ENCODE measurements around the gene SCFD1. TPM values are rescaled to one million over a fixed set of nuclear protein-coding genes. Genes with fewer than 3 reads are reported as not detected.
"Not testable (repeated sequence)": the region's sequence is repeated elsewhere in the genome, so short reads cannot be mapped to it uniquely, and the experiment has no call there.

SCFD1 gene
- total RNA-seq, 1 experiment from 2014 or later = 50.5 TPM

DNA sequence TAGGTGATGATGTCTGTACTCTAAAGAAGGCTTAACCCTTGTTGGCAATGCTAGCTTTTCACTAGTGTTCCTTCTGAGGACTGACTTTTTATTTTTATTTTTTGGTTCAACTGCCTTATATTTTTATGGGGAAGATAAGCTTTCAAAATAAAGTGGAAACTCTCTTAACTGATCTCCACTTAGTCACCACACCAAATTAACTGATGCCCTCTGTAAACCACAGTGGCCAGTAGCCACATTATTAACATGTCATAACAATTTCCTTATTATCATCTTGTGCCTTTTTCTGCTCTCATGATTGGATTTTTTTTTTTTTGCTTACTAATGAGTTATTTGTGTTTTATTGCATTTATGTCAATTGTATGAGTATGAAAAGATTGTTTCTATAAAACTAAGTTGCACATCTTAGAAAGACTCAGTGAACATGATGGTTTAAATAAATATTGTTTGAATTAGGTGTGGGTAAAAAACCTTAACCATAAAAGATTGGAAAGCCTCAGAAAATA is 56.9 kb downstream of the SCFD1 start:
- intact Hi-C loops (cut with micrococcal nuclease; ENCODE audit: unreplicated experiment) = no loop called here
- Mint-ChIP-seq H3K27me3 (ENCODE audit: unreplicated experiment) (no peaks in the 10 kb centered on the region), H3K4me3 (ENCODE audit: low read depth, unreplicated experiment) (no peak overlapping the region), H3K27ac (ENCODE audit: unreplicated experiment) (no peak overlapping the region), H3K9me3 (ENCODE audit: low read depth, unreplicated experiment) (no peaks in the 10 kb centered on the region), H3K36me3 (ENCODE audit: insufficient read depth, unreplicated experiment) (no peaks in the 10 kb centered on the region), H3K4me1 (ENCODE audit: low read depth, unreplicated experiment) (no peaks in the 10 kb centered on the region)
- no peak for DNase-seq
- CTCF ChIA-PET = no interaction called here
- TF ChIP-seq, protein P1, sequence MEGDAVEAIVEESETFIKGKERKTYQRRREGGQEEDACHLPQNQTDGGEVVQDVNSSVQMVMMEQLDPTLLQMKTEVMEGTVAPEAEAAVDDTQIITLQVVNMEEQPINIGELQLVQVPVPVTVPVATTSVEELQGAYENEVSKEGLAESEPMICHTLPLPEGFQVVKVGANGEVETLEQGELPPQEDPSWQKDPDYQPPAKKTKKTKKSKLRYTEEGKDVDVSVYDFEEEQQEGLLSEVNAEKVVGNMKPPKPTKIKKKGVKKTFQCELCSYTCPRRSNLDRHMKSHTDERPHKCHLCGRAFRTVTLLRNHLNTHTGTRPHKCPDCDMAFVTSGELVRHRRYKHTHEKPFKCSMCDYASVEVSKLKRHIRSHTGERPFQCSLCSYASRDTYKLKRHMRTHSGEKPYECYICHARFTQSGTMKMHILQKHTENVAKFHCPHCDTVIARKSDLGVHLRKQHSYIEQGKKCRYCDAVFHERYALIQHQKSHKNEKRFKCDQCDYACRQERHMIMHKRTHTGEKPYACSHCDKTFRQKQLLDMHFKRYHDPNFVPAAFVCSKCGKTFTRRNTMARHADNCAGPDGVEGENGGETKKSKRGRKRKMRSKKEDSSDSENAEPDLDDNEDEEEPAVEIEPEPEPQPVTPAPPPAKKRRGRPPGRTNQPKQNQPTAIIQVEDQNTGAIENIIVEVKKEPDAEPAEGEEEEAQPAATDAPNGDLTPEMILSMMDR (IDR thresholded peaks at IDR 0.05; ENCODE audit: unreplicated experiment) = no peak
- no TSS peak for BruUV-seq (replicated peaks)

DNA sequence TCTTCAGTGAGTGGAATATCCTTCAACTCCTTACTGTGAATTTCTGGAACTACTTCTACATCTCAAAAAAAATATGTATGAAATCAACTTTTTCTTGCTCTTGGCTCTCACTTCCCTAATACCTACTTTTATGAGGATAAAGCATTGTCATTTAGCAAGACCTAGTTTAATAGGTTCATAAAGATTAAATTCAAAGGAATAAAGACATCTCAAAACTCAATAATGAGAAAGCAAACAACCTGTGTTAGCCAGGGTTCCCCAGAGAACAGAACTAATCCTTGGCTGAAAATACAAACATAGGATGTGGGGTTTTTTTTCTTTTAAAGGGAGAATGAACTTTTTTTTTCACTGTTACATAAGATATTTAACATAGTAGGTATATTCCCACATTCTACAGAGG is 57.9 kb downstream of the SCFD1 start:
- H3K4me3 Mint-ChIP-seq (ENCODE audit: low read depth, unreplicated experiment) = no peak overlapping the region
- no peaks in the 10 kb centered on the region for H3K9me3 Mint-ChIP-seq (ENCODE audit: low read depth, unreplicated experiment)
- TF ChIP-seq, protein P1 (IDR thresholded peaks at IDR 0.05; ENCODE audit: unreplicated experiment) = no peak
- CTCF ChIA-PET = interaction anchor here (0.7 kb wide), 1 partner anchor 549 kb away, joined by 3 read pairs; no protein-coding TSS in a partner anchor
- intact Hi-C loops (cut with micrococcal nuclease; ENCODE audit: unreplicated experiment) = no loop called here
- no peaks in the 10 kb centered on the region for H3K36me3 Mint-ChIP-seq (ENCODE audit: insufficient read depth, unreplicated experiment)
- BruUV-seq (replicated peaks) = no TSS peak
- no peaks in the 10 kb centered on the region for H3K4me1 Mint-ChIP-seq (ENCODE audit: low read depth, unreplicated experiment)
- H3K27me3 Mint-ChIP-seq (ENCODE audit: unreplicated experiment) = no peaks in the 10 kb centered on the region
- H3K27ac Mint-ChIP-seq (ENCODE audit: unreplicated experiment) = no peak overlapping the region
- DNase-seq = no peak

DNA sequence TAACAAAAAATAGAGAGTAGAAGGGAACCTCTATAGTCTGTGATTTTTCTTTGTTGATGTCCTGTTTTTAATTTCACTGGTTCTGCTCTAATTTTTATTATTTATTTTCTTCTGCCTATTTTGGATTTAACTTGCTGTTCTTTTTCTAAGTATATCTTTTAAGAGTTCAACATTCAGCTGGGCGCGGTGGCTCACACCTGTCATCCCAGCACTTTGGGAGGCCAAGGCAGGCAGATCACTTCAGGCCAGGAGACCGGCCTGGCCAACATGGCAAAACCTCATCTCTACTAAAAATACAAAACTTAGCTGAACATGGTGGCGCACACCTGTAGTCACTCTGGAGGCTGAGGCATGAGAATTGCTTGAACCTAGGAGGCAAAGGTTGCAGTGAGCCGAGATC is 58.7 kb downstream of the SCFD1 start:
- H3K4me1 Mint-ChIP-seq (ENCODE audit: low read depth, unreplicated experiment); H3K27me3 Mint-ChIP-seq (ENCODE audit: unreplicated experiment); H3K36me3 Mint-ChIP-seq (ENCODE audit: insufficient read depth, unreplicated experiment); DNase-seq; BruUV-seq (replicated peaks); H3K4me3 Mint-ChIP-seq (ENCODE audit: low read depth, unreplicated experiment); H3K9me3 Mint-ChIP-seq (ENCODE audit: low read depth, unreplicated experiment); H3K27ac Mint-ChIP-seq (ENCODE audit: unreplicated experiment); CTCF ChIA-PET; intact Hi-C loops (cut with micrococcal nuclease; ENCODE audit: unreplicated experiment): not testable (repeated sequence)

DNA sequence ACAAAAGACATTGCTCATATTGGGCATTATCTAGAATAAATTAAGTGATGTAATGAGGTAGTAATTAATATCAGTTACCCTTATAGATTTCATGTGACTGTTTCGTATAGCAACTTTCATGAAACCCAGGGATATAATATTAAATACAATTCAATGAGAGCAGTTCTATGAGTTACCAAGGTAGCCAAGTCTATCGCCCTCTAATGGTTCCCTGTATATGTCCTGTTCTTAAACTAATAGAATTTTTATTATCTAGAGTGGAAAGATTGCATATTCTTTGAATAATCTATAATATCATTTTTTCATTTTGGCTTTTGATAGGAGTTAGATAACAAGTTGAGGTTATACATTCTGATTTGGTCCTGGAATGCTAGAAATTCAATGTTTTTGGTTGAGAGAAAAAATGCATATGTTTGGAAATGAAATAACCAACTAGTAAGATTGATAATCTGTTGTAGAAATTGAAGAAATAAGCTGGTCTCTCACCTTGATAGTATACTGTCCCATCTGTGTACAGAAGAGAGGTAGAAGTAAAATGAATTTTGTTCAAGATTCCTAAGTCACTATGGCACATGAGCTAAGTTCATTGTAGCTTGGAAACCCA is 59.7 kb downstream of the SCFD1 start:
- TF ChIP-seq, protein P1 (IDR thresholded peaks at IDR 0.05; ENCODE audit: unreplicated experiment) = peak; percentile 29
- no peaks in the 10 kb centered on the region for H3K9me3 Mint-ChIP-seq (ENCODE audit: low read depth, unreplicated experiment)
- no TSS peak for BruUV-seq (replicated peaks)
- no peaks in the 10 kb centered on the region for H3K4me1 Mint-ChIP-seq (ENCODE audit: low read depth, unreplicated experiment)
- no peak overlapping the region for H3K27ac Mint-ChIP-seq (ENCODE audit: unreplicated experiment)
- no peak overlapping the region for H3K4me3 Mint-ChIP-seq (ENCODE audit: low read depth, unreplicated experiment)
- no peak for DNase-seq
- intact Hi-C loops (cut with micrococcal nuclease; ENCODE audit: unreplicated experiment) = no loop called here
- CTCF ChIA-PET = no interaction called here
- no peaks in the 10 kb centered on the region for H3K27me3 Mint-ChIP-seq (ENCODE audit: unreplicated experiment)
- H3K36me3 Mint-ChIP-seq (ENCODE audit: insufficient read depth, unreplicated experiment) = no peaks in the 10 kb centered on the region

DNA sequence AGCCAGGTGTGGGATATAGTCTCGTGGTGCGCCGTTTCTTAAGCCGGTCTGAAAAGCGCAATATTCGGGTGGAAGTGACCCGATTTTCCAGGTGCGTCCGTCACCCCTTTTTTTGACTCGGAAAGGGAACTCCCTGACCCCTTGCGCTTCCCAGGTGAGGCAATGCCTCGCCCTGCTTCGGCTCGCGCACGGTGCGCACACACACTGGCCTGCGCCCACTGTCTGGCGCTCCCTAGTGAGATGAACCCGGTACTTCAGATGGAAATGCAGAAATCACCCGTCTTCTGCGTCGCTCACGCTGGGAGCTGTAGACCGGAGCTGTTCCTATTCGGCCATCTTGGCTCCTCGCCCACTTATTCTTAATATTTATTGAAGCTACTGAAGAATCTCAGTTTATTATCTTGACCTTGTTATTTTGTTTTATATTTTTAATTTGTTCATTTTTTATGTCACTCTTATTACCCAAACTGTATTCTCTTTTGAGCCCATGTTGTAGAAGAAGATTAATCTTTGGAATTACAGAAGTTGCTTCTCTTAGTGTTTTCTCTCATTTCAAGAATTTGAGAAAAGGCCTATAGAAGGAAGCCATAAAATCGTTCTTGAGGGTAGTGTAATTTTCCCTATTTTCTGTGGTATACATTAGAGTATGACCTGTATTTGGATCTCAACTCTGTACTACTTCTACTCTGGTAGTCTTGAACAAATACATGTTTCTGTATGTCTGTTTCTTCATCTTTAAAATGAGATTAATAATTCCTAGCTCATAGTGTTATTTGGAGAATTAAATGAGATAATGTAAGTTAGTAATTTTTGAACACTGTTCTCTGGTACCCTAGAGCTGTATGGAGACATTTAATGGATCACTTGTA is 68.6 kb downstream of the SCFD1 start:
- not testable (repeated sequence) for H3K27me3 Mint-ChIP-seq (ENCODE audit: unreplicated experiment); H3K36me3 Mint-ChIP-seq (ENCODE audit: insufficient read depth, unreplicated experiment); H3K27ac Mint-ChIP-seq (ENCODE audit: unreplicated experiment); H3K9me3 Mint-ChIP-seq (ENCODE audit: low read depth, unreplicated experiment); H3K4me1 Mint-ChIP-seq (ENCODE audit: low read depth, unreplicated experiment); BruUV-seq (replicated peaks)
- CTCF ChIA-PET = interaction anchor here (0.6 kb wide), 1 partner anchor 13 kb away, joined by 6 read pairs; no protein-coding TSS in a partner anchor
- intact Hi-C loops (cut with micrococcal nuclease; ENCODE audit: unreplicated experiment) = loop anchor here (5.0 kb wide), 1 partner anchor 273 kb away; no protein-coding TSS in a partner anchor
- DNase-seq = peak; percentile 56
- peak overlapping the region; percentile 55 for H3K4me3 Mint-ChIP-seq (ENCODE audit: low read depth, unreplicated experiment)
